ENCODE data around the gene ZNF543. TPM values are rescaled to one million over a fixed set of nuclear protein-coding genes. Genes with fewer than 3 reads are reported as not detected.
A peak's percentile ranks its signal among the peaks of the same experiment; 100 is the strongest.
"Not testable (repeated sequence)": the region's sequence is repeated elsewhere in the genome, so short reads cannot be mapped to it uniquely, and the experiment has no call there.

The ZNF543 gene
- total RNA-seq, 1 donor from 2014 or later: 2.2 TPM

DNA sequence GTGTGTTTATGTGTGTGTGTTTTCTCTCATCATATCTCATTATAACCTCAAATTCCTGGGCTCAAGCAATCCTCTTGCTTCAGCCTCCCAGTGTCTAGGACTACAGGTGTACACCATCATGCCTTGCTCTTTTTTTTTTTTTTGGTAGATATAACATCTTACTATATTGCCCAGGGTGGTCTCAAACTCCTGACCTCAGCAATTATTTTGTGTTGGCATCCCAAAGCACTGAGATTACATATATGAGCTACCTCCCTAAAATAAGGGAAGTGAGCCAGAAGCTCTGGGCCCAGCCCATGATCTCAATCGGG is 448 bp upstream of the ZNF543 start:
- peak; percentile 56 for ATAC-seq
- DNase-seq (ENCODE audit: low spot score): no peak

DNA sequence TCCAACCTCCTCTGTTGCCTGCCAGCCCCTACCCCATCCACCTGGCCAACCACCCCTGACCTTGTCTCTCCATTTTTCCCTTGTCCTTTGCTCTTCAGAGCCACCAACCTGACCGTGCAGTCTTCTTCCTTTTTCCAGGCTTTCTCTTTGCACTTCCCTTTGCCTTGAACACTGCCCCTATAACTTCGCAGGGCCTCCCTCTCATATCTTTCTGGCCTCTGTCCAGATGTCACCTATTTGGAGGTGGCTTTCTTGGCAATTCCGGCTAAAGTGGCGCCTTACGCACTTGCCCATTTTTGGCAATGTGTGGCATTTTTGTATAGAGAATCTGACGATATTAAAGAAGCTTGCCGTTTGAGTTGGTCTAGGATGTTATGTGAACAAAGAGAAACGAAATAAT is 844 bp downstream of the ZNF543 start:
- ATAC-seq: no peak
- DNase-seq (ENCODE audit: low spot score): no peak

DNA sequence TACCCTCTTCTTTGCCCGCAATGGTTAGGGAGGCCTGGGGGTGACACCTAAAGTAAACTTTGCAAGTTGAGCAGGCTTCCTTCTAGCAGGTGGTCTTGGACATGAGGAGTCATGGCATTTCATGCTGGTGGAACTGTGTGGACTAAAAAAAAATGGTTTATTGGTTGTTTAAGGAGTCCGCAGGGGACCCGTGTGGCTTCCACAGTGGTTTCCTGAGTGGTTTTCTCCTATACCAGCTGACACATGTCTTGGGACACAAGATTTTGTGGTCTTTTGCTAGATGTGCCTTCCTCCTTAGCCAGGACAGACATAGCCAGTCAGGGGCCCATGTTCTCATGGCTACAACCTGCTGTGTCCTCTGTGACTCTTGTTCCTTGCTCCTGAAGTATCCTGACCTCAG is 1.5 kb downstream of the ZNF543 start:
- DNase-seq (ENCODE audit: low spot score): no peak
- ATAC-seq: no peak

DNA sequence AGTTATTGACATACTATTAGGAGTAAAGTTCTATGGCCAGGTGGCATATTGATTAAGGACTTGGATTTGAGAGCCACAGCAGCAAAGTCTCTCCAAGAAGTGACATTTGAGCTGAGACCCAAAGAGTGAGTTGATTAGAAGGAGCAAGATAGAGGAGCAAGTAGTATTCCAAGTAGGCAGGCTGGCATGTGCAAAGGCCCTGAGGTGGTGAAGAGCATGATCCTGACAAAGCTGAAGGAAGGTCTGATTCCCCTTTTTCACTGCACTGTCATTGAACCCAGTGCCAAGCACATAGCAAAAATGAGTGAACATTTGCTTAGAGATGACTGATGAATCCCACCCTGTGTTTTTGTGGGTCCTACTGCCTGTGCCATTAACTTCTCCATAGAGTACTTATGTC is 4.7 kb downstream of the ZNF543 start:
- DNase-seq (ENCODE audit: low spot score) (no peak), ATAC-seq (no peak)

DNA sequence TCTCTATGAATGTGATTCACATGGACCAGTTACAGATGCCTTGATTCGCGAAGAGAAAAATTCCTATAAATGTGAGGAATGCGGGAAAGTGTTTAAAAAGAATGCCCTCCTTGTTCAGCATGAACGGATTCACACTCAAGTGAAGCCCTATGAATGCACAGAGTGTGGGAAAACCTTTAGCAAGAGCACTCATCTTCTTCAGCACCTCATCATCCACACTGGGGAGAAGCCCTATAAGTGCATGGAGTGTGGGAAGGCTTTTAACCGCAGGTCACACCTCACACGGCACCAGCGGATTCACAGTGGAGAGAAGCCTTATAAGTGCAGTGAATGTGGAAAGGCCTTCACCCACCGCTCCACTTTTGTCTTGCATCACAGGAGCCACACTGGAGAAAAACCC is 7.7 kb downstream of the ZNF543 start:
- no peak for DNase-seq (ENCODE audit: low spot score)
- ATAC-seq: no peak

DNA sequence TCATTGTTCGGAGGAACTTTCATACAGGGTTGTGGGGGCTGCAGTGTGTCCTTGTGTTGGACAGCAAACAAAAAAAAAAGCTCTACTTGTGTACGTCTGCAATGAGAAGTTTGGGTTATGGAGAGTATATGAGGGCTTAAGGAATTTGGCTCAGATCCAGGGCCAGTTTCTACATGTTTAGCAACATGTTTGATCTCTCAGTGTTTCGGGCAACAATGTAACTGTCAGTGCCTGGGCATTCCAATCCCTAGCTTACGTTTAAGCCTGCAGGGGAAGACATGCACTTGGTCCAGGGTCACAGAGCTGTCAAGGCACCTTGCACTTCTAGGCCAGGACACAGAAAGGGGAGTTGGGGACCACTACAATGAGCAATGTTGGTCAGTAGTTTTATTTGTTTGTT is 13.9 kb downstream of the ZNF543 start:
- no peak for DNase-seq (ENCODE audit: low spot score)
- no peak for ATAC-seq

DNA sequence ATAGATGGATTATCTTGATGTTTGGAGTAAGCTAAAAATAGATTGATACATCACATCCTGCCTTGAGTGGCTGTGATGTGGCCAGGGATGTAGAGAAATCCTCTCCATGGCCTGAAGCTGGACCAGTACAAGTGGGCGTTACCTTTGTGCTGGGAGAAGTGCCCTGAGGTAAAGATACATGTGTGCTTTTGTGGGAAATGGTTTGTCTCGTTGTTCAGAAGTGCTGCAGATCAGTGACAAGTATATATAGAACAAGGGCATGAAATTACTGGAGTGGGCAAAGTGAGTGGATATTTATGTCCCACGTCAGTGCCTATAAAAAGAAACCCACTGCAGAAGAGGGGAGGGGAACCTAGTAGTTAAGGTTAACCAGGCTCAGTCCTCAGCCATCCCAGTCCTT is 18.6 kb downstream of the ZNF543 start:
- ATAC-seq (peak; percentile 23), DNase-seq (ENCODE audit: low spot score) (no peak)

DNA sequence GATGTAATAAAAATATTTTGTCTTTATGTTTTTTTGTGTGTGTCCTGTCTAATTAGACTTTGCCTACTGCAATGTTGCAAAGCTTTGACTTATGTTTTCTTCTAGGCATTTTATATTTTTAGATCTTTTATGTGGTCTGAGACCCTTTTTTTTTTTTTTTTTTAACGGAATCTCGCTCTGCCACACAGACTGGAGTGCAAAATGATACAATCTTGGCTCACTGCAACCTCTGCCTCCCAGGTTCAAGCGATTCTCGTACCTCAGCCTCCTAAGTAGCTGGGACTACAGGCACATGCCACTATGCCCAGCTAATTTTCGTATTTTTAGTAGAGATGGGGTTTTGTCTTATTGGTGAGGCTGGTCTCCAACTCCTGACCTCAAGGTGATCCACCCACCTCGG is 22.3 kb downstream of the ZNF543 start:
- DNase-seq (ENCODE audit: low spot score): no peak
- no peak for ATAC-seq

DNA sequence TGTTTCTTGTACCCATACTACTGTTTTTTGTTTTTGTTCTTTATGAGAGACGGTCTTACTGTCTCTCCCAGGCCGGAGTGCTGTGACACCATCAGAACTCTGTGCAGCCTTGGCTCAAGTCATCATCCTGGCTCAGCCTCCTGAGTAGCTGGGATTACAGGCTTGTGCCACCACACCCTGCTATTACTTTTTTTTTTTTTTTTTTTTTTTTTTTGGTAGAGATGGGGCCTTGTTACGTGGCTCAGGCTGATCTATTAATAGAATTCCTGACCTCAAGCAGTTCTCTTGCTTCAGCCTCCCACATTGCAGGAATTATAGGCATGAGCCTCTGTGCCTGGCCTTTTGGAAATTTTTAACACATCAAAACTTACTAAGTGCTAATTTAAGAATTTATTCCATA is 27.9 kb downstream of the ZNF543 start:
- no peak for DNase-seq (ENCODE audit: low spot score)
- no peak for ATAC-seq

DNA sequence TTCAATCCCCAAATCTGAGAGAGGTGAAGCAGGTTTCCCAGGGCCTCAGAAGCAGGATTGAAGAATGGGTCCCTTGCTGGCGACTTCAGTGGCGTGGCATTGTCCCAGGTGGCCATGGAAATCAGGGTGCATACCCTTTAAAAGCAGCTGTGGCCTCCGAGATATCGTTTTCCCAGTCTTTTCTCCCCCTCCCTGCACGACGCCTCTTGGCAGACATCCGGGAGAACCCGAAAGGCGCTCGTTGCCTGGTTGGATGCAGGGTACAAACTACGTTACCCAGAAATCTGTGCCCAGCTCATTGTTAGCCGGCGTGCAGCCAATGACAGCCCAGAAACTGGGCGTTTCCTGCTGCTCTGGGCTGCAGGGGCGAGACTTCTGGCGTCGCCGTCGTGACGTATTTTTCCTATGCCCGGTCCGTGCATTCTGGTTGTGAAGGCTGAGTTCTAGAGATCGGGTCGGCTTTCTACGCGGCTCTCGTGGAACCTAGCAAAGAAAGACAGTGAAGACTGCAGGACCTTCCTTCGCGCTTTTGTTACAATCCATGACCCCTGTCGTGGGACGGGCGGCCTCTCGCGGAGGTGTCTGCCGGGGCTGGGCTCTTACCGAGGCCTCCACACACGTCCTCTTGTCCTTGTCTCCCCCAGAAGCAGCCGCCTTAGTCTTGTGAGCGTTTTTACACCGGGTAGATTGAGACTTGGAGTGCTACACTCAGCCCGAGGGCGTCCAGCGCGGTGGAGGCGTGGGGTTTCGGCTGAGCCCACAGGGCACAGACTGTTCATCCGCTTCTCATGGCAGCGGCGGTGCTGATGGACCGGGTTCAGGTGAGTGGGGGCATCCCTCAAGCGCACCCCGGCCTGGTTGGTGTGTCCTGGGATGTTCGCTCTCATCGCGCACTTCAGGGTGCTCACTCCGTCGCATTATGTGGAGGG is 30.9 kb downstream of the ZNF543 start, which contains the start of gene ZNF304:
ZNF304 (plus strand) TSS at position 395 of the 929 bp plus-strand sequence; CDS start at position 789, 394 bp downstream.
- peak; percentile 96 for DNase-seq (ENCODE audit: low spot score)
- peak; percentile 99 for ATAC-seq

DNA sequence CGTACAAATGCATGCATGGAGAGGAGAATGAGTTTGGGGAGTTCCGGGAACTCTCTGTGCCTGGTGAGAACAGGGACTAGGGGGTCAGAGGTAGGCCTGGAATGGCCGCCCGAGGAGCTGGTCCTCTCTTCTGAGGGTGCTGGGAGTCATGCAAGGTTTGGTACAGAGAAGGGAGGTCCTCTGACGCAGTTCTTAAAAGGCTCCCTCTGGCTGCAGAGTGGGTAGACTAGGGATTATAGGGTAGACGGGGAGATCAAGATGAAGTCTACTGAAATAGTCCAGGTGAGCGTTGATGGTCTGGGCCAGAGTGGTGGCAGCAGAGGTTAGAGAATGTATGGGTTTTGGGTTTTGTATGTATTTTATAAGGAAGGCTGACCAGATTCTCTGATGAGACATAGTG is 31.6 kb downstream of the ZNF543 start:
- no peak for ATAC-seq
- no peak for DNase-seq (ENCODE audit: low spot score)

DNA sequence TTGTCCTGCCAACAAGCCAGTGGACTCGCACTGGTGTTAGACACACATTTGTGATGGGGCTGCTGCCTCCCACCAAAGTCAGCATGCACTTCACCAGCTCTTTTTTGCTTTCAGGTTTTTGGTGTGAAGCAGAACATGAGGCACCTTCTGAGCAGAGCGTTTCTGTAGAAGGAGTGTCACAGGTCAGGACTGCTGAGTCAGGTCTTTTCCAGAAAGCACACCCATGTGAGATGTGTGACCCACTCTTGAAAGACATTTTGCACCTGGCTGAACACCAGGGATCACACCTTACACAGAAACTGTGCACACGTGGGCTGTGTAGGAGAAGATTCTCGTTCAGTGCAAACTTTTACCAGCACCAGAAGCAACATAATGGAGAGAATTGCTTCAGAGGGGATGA is 35.6 kb downstream of the ZNF543 start:
- ATAC-seq (no peak), DNase-seq (ENCODE audit: low spot score) (no peak)

DNA sequence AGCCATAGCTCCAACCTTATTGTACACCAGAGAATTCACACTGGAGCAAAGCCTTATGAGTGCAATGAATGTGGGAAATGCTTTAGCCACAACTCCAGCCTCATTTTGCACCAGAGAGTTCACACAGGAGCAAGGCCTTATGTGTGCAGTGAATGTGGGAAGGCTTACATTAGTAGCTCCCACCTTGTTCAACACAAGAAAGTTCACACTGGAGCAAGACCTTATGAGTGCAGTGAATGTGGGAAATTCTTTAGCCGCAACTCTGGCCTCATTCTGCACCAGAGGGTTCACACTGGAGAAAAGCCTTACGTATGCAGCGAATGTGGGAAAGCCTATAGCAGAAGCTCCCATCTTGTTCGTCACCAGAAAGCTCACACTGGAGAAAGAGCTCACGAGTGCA is 37.1 kb downstream of the ZNF543 start:
- no peak for DNase-seq (ENCODE audit: low spot score)
- no peak for ATAC-seq

DNA sequence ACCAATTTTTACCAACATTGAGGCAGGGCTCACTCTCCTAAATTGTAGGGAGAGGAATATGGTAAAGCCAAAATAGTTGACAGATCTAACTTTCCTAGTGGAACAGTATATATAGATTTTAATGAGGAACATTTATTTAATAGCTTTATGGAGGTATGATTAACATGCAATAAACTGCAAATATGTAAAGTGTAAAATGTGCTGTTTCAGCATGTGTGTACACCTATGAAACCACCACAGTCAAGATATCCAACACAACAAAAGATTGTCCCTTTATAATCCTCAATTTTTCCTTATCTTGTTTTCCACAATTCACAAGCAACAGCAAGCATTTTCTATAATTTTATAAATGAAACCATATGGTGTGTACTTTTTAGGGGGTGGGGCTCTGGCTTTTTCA is 39.0 kb downstream of the ZNF543 start:
- no peak for ATAC-seq
- no peak for DNase-seq (ENCODE audit: low spot score)

DNA sequence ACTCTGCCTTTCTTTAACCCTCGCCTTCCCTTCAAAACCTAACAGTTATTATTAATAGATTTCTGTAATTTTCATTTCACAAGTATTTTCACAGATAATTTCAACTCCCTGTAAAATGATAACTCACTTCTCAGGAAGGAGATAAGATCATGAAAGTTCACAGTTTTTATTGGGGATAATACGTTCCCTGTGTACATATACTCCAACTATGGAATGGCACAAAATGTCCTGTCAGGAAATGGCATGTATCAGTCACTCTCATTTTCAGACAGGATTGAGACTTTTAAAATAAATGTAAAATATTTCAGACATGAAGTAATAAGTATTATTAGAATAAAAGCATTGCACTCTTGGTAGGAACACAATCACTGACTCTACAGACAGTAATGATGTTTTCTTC is 42.1 kb downstream of the ZNF543 start:
- DNase-seq (ENCODE audit: low spot score) (no peak), ATAC-seq (no peak)

DNA sequence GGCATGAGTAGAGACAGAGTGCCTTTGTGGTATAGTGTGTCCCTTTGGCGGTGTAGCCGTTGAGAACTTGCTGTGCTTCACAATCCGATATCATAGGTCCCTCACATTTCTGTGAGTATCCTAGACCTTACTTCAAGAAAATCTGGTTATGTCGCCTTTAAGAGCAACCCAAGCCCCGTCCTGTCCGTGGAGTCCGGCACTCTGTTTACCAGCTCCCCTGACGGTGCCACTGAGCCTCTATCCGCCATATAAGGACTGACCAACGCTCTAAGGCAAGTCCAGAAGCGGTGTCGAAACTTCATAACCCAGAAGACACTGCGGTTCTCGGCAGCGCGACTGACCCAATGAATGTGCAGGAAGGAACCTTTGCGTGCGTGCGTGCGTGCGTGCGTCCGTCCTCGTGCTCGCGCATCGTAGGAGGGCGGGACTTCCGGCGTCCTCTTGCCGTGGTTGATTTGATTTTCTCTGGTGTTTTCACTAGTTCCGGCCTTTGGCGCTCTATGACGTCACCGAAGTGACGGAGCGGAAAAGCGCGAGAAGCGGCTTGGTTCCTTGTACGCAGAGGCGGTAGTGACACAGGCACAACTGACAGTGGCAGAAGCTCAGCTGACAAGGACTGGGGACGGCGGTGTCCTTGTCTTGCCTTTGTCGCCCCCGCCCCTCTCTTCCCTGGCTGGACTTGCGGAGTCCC is 42.9 kb downstream of the ZNF543 start, which contains the start of the genes TRAPPC2B and ZNF547:
TRAPPC2B (plus strand) TSS at position 555 of the 691 bp plus-strand sequence. CDS start 1,283 bp downstream, outside the sequence.
ZNF547 (plus strand) TSS at position 555 of the 691 bp plus-strand sequence. CDS start 5,005 bp downstream, outside the sequence.
- peak; percentile 96 for ATAC-seq
- DNase-seq (ENCODE audit: low spot score): peak; percentile 98

DNA sequence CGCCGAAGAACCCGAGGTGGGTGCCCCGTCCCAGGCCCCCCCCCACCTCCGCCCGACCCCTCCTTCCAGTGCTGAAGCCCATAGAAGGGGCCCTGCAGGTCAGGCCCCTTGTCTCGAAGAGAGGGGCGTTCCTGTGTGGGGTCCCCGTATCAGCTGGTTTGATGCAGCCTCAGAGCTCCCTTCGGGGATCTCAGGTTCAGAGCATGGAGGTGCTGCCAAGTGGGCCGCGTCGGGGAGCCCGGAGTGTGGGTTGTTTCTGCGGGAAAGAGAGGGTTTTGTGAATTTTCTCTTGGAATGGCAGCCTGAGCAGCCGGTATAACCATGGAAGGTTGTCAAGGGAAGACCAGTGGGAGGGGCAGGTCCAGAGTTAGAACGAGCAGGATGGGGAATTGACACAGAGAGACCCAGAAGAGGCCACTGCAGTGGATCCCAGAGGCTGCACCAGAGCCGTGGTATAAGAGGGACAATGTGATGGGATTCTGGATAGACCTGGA is 43.5 kb downstream of the ZNF543 start:
- ATAC-seq: no peak
- DNase-seq (ENCODE audit: low spot score): peak; percentile 46

DNA sequence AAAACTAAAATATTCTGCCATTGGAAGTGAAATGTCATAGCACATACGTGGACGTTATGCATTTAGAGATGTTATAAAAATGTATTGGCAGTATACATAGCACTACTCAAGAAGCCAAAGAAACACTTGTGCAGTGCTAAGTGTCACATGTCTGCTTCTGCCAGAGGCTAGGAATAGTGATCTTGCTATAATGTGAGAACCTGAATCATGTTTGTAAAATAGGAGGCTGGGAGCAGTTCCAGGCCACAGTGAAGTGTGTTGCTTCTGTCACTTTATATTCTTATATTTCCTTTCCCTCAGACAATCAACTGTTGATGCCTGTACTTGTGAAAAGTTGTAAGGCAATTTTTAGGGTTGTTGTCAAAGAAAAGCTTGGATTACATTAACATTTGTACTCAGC is 46.5 kb downstream of the ZNF543 start:
- ATAC-seq (no peak), DNase-seq (ENCODE audit: low spot score) (no peak)

DNA sequence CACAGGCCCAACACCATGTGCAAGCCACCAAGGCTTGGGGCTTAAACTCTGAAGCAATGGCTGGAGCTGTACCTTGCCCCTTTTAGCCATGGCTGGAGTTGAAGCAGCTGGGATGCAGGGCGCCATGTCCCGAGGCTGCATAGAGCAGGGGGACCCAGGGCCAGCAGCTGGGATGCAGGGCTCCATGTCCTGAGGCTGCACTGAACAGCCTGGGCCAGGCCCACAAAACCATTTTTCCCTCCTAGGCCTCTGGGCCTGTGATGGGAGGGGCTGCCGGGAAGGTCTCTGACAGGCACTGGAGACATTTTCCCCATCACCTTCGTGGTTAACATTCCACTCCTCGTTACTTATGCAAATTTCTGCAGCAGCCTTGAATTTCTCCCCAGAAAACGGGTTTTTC is 53.9 kb downstream of the ZNF543 start:
- ATAC-seq: no peak
- no peak for DNase-seq (ENCODE audit: low spot score)

DNA sequence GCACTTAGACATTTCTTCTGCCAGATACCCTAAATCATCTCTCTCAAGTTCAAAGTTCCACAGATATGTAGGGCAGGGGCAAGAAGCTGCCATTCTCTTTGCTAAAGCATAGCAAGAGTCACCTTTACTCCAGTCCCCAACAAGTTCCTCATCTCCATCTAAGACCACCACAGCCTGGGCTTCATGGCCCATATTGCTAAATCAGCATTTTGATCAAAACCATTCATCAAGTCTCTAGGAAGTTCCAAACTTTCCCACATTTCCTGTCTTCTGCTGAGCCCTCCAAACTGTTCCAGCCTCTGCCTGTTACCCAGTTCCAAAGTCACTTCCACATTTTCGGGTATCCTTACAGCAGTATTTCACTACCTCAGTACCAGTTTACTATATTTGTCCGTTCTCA is 54.4 kb downstream of the ZNF543 start:
- not testable (repeated sequence) for ATAC-seq; DNase-seq (ENCODE audit: low spot score)

DNA sequence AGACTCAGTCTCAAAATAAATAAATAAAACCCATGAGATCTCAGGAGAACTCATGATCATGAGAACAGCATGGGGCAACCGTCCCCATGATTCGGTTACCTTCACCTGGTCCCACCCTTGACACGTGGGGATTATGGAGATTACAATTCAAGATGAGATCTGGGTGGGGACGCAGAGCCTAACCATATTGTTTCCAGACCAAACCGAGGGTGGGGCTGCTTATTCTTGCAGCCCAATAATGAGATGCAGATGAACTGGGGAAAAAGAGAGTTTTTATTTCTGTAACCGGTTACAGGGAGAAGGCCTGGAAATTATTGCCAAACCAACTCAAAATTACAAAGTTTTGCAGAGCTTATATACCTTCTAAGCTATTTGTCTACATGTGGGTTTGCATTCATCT is 55.9 kb downstream of the ZNF543 start:
- no peak for ATAC-seq
- no peak for DNase-seq (ENCODE audit: low spot score)
